Osteoblast (primary cell): ENCODE results near the gene SUGP2. TPM values are rescaled to one million over a fixed set of nuclear protein-coding genes. Genes with fewer than 3 reads are reported as not detected.
A peak's percentile ranks its signal among the peaks of the same experiment; 100 is the strongest.

Experiments used
- DNase-seq: peaks from one replicate; pipeline ENCODE4 v3.0.0; 2011; ENCODE audit warnings: low spot score, mixed read lengths; ENCODE audit not compliant: insufficient read length; ENCODE audit errors: missing footprints
- H2AFZ ChIP-seq: 2 replicates; pipeline ENCODE4 v1.6.0; 2011; ENCODE audit warnings: mild to moderate bottlenecking, low read length
- H3K27ac ChIP-seq: 2 replicates; pipeline ENCODE4 v1.5.1; 2011; ENCODE audit warnings: mild to moderate bottlenecking, low read depth, low read length, moderate library complexity
- H3K27me3 ChIP-seq: 2 replicates; pipeline ENCODE4 v1.6.0; 2012; ENCODE audit warnings: mild to moderate bottlenecking, control low read depth, inconsistent platforms, low read length, moderate library complexity; ENCODE audit not compliant: insufficient read depth
- H3K36me3 ChIP-seq: 2 replicates; pipeline ENCODE4 v1.5.1; 2011; ENCODE audit warnings: mild to moderate bottlenecking, low read length, control low read depth, moderate library complexity; ENCODE audit not compliant: insufficient read depth
- H3K4me1 ChIP-seq: 2 replicates; pipeline ENCODE4 v1.5.1; 2011; ENCODE audit warnings: mild to moderate bottlenecking, low read length, control low read depth, moderate library complexity; ENCODE audit not compliant: insufficient read depth
- H3K4me2 ChIP-seq: 2 replicates; pipeline ENCODE4 v1.6.0; 2011; ENCODE audit warnings: mild to moderate bottlenecking, low read length; ENCODE audit not compliant: insufficient read depth
- H3K4me3 ChIP-seq: fragments of 200-600 bp; sonication (generic); 3 replicates; pipeline ENCODE4 v1.5.1; 2012; ENCODE audit warnings: mild to moderate bottlenecking, low read length, inconsistent platforms; ENCODE audit not compliant: insufficient read depth
- H3K79me2 ChIP-seq: 2 replicates; pipeline ENCODE4 v1.6.0; 2012; ENCODE audit warnings: mild to moderate bottlenecking, low read length, control low read depth, inconsistent platforms; ENCODE audit not compliant: insufficient read depth
- H3K9me3 ChIP-seq: 2 replicates; pipeline ENCODE4 v1.5.1; 2011; ENCODE audit warnings: low read depth, low read length, control low read depth
- H4K20me1 ChIP-seq: 2 replicates; pipeline ENCODE4 v1.6.0; 2012; ENCODE audit warnings: mild to moderate bottlenecking, low read length, control low read depth; ENCODE audit not compliant: insufficient read depth
- total RNA-seq: library from RNA; depleted of rRNA; stranded (reverse); fragments of >200 nt; gene quantifications from 2 replicates; pipeline ENCODE4 v1.2.3, GENCODE V29; 2012
- TF ChIP-seq, protein P1 (sequence below): IDR thresholded peaks from 2 replicates; pipeline ENCODE4 v1.5.1; 2011; ENCODE audit warnings: mild to moderate bottlenecking, low read depth, low read length, moderate library complexity; ENCODE audit errors: extremely low read depth

SUGP2 gene
- total RNA-seq, 1 donor: 33.7 TPM

DNA sequence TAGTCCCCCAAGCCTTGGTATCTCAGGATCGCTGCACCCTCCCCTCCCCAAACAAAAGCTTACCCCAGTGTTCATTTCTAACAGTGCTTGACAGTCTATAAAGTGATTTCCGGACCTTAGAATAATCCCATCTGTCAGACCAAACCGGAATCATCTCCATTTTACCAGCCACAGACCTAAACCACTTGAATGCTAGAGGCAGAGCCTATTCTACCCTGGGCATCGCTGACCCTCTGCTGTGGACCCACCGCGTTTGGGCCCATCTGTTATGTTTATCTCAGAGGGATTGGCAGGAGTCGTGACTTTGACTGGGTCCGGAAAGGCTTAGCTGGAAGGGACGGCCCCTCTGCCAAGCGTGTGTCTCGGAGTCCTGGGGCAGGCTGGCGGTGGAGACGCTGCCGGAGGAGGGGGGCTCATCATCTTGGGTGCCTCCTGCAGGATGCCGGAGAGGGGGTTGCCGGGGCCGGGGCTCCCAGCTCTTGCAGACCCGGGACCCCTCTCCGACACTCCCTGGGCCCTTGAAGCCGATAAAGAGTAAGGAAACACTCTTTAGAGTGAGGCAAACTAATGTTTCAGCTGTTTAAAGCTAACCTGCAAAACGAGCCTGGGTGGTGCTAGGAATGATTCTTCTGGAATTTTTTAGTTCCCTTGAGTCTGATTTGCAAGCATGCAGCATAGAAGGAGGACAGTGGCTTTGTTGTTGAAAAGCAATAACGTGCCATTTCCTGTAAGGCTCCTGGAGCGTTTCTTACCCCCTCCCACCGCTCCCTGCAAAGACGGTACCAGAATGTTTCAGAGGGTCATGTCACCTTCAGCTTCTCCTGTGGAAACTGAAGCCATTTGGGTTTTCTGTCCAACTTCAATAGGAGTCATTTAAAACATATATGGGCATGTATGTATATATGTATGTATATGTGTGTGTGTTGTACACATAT lies 31.8 kb upstream of the SUGP2 start:
- no peaks in the 10 kb centered on the region for H3K36me3 ChIP-seq
- H2AFZ ChIP-seq: peak overlapping the region; percentile 86
- H3K79me2 ChIP-seq: no peaks in the 10 kb centered on the region
- H3K9me3 ChIP-seq: no peaks in the 10 kb centered on the region
- H3K4me3 ChIP-seq: peak overlapping the region; percentile 77
- TF ChIP-seq, protein P1, sequence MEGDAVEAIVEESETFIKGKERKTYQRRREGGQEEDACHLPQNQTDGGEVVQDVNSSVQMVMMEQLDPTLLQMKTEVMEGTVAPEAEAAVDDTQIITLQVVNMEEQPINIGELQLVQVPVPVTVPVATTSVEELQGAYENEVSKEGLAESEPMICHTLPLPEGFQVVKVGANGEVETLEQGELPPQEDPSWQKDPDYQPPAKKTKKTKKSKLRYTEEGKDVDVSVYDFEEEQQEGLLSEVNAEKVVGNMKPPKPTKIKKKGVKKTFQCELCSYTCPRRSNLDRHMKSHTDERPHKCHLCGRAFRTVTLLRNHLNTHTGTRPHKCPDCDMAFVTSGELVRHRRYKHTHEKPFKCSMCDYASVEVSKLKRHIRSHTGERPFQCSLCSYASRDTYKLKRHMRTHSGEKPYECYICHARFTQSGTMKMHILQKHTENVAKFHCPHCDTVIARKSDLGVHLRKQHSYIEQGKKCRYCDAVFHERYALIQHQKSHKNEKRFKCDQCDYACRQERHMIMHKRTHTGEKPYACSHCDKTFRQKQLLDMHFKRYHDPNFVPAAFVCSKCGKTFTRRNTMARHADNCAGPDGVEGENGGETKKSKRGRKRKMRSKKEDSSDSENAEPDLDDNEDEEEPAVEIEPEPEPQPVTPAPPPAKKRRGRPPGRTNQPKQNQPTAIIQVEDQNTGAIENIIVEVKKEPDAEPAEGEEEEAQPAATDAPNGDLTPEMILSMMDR: no peak
- no peak overlapping the region for H3K27ac ChIP-seq
- peak overlapping the region; percentile 87 for H3K4me2 ChIP-seq
- H4K20me1 ChIP-seq: no peaks in the 10 kb centered on the region
- peaks cover 28% of the 10 kb centered on the region for H3K4me1 ChIP-seq
- DNase-seq: peak; percentile 90
- H3K27me3 ChIP-seq: no peaks in the 10 kb centered on the region

DNA sequence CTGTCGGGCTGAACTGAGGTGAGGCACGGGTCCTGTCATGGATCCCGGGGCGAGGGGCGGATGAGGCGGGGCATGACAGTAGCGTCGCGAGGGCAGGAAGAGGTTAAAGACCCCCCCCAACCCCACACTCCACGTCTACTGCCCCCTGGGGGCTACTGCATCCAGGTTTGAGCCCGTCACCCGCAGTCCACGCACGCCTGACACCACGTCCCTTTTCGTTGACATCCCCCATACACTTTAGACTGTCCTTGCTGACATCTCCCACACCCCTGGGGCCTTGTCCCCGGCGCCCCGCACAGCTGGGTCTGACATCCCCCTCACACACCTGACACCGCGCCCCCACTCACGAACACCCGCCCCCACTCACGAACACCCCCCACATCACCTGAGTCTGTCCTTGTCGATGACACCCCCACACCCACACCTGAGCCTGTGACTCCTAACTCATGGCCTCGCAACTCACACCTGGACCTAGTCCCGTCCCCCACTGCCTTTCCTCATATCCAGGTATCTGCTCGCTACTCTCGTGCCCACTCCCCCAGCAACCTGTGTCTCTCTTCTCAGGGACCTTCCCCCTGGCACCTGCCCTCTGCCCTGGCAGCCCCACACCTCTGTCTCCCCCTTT lies 30.9 kb upstream of the SUGP2 start:
- Histone ChIP-seq H3K9me3 (no peaks in the 10 kb centered on the region), H3K27ac (no peak overlapping the region), H3K4me2 (peak overlapping the region; percentile 87), H3K4me1 (peaks cover 28% of the 10 kb centered on the region), H3K79me2 (no peaks in the 10 kb centered on the region), H3K27me3 (no peaks in the 10 kb centered on the region), H4K20me1 (no peaks in the 10 kb centered on the region), H3K36me3 (peaks cover 8% of the 10 kb centered on the region), H3K4me3 (peak overlapping the region; percentile 77), H2AFZ (peak overlapping the region; percentile 61)
- DNase-seq: no peak
- TF ChIP-seq, protein P1: no peak

DNA sequence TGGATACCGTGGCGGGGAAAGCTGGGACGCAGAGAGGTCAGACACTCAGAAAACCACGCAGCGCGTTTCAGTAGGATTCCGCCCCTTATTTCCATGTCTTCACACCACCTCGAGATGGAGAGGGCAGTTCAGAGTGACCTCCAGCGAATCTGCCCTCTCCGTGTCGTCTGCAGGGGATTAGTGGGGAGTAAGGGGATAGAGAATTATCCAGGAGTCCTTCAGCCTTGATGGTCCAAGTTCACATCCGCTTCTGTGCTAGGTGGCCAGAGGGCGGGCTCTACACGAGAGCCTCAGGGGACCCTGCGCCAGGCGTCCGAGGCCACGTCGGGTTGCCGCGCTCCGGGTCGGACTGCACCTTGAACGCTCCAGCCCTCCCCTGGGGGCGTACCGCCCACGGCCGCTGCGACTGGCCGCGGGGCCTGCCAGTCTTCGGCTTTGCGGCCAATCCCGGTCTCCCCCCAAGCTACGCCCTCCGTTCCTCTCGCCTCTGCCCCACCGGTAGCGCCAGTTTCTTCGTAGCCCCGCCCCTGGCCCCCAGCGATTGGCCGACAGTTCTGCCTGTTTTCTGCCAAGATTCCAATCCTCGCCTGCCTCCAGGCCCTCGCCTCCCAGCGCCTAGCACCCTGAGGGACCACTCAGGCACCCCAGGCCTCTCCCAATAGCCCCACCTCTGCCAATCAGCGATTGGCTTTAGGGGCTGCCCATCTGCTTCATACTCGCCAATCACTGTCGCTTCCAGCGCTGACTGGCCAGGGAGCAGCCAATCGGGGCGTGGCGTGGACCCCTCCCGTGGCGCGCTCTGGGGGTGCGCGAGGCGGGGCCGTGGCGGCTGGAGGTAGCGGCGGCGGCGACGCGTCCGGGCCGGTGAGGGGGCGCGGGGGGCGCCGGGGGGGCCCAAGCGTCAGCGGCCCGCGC lies 30.1 kb upstream of the SUGP2 start, which contains the start of gene SLC25A42:
TSS of gene SLC25A42 (plus strand) at position 812 of the 915 bp plus-strand sequence. CDS start 32,131 bp downstream, outside the sequence.
- peak within 1 kb of the TSS; percentile 99 for H3K4me2 ChIP-seq
- no peaks in the 10 kb centered on the region for H3K79me2 ChIP-seq
- TF ChIP-seq, protein P1: no peak
- H3K9me3 ChIP-seq: no peaks in the 10 kb centered on the region
- H3K27me3 ChIP-seq: no peaks in the 10 kb centered on the region
- H3K4me1 ChIP-seq: peaks cover 28% of the 10 kb centered on the region
- peak within 1 kb of the TSS; percentile 77 for H3K4me3 ChIP-seq
- H3K36me3 ChIP-seq: peaks cover 9% of the 10 kb centered on the region
- peak within 1 kb of the TSS; percentile 47 for H3K27ac ChIP-seq
- peak within 1 kb of the TSS; percentile 86 for H2AFZ ChIP-seq
- DNase-seq: peak; percentile 100
- H4K20me1 ChIP-seq: no peaks in the 10 kb centered on the region
